Fibroblast of upper back skin (primary cell): ENCODE measurements around the gene ZRANB1.

ENCODE experiments used
- DNase-seq: peaks from one replicate; pipeline ENCODE4 v3.0.0-alpha.2; 2013

ZRANB1 gene

DNA sequence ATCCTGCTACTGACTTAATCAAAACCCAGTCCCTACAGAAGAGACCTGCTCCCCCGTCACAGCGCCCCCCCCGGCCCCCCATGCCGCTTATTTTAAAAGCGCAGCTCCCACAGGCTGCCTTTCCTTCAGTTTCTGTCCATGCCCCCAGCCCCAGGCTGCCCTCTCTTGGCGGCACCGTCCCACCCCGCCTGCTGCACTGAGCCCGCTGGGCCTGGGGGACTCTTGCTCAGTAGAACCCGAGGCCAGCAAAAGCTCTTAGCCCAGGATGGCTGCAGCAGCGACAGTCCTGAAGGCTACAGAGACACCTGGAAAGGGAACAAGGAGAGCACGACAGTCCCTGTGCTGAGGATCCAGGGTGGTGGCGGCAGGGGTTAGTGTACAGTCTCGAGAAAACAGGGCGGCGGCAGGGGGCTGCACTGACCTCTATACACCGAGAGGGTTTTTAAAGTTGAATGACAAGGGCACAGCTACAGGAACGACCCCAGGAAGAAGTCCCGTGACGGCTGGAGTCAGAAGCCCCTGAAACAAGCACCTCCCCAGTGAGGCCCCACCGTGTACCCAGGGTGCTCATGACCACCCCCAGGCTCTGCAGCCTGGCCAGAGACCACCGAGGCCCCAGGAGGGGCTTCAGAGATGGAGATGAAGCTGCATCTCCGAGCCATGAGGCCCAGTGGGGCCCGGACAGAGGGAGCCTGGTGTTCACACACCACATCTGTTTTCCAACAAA lies 54.4 kb downstream of the ZRANB1 start:
- no peak for DNase-seq

DNA sequence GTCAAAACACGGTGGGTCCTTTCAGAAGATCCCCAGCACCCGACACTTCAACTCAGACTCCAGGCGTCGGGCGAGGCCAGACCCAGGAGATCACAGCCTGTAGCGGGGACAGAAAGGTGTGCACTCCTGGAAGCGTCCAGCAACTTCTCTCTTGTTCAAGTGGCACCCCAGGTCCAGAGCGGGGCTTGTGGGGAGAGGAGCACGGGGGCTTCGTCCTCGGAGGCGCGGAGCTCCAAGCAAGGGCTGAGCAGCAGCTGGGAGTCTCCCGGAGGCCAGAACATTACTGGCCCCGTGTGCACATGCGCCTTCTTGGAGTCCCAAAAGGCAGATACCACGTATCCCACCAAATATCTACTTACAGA lies 54.9 kb downstream of the ZRANB1 start:
- DNase-seq: no peak

DNA sequence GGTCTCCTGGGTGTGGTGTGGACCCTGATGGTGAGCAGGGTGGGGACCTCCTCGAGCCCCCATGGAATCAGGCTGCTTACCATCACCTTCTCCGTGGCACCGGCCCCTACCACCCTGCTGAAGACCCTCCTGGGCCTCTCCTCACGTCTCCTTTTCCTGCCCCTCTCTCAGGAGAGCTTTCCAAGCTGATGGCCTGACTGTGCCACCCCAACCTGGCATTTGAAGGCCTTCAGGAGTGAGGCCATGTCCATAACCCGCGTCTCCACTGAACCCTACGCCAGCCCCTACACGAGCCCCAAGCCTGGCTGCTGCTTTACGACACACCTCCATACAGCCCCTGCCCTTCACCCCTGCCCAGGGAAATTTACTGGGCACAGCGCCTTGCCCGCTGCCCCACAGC lies 55.4 kb downstream of the ZRANB1 start:
- DNase-seq: no peak

DNA sequence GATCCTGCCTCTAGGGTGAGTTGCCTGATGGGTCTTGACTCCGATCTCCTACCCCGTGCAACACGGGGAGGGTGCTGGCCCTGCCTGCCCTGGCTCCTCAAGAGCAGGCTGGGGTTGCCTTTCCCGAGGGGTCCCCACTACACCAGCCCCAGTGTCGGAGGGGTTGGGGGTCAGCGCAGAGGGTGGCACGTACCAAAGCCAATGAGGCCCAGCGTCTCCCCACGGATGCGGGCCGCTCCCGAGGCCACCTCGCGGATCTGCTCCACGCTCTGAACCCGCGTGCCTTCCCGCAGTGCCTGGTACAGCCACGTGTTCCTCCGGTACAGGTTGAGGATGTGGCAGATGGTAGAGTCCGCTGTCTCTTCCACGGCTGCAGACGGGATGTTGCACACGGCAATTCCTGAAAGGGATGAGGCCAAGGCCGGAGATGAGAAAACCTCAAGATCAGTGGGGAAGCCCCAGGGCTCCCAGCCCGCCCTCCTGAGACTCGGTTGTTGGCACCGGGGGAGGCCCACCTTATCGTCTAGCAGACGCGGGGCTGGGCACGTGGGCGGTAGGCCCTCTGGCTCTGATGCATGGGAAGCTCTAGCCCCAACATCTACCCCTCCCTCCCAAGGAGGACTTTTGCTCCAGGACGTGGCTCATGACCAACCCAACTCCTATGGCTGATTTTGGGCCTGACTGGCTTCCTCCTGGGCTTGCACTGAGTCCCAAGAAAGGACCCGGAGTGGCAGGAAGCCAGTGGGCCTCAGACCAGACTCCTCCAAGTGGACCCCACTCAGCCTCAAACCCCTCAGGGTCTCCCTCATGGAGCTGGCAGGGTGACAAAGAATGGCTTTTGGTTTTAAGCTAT lies 56.1 kb downstream of the ZRANB1 start:
- DNase-seq: no peak

DNA sequence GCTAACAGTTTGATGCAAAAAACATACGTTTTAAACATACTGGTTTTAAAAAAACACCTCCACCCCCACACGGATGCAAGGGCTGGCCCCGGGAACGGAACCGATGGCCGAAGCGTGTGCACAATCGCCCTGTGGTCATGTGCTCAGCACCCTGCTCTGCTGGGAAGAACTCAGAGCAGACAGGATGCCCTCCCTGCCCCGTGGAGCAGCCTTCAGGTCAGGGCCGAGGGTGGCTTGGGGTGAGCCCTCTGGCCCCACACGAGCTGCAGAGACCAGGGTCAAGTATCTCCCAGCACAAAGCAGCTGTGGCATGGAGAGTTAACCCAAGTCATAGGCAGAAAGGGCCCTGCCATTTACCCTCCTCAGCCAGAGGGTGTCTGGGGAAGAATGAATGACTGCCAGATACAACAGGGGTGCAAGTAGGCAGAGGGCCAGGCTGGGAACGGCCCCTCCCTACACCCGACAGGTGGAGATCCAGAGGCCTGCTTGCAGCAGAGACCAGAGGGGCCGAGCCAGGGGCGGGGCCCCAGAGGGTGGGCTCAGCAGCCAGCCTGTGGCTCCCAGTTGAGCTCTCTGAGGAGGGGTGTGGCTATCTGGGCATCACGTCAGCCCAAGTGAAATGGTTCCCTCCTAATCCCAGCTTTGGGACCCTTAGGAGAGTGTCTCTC lies 56.8 kb downstream of the ZRANB1 start:
- DNase-seq: no peak

DNA sequence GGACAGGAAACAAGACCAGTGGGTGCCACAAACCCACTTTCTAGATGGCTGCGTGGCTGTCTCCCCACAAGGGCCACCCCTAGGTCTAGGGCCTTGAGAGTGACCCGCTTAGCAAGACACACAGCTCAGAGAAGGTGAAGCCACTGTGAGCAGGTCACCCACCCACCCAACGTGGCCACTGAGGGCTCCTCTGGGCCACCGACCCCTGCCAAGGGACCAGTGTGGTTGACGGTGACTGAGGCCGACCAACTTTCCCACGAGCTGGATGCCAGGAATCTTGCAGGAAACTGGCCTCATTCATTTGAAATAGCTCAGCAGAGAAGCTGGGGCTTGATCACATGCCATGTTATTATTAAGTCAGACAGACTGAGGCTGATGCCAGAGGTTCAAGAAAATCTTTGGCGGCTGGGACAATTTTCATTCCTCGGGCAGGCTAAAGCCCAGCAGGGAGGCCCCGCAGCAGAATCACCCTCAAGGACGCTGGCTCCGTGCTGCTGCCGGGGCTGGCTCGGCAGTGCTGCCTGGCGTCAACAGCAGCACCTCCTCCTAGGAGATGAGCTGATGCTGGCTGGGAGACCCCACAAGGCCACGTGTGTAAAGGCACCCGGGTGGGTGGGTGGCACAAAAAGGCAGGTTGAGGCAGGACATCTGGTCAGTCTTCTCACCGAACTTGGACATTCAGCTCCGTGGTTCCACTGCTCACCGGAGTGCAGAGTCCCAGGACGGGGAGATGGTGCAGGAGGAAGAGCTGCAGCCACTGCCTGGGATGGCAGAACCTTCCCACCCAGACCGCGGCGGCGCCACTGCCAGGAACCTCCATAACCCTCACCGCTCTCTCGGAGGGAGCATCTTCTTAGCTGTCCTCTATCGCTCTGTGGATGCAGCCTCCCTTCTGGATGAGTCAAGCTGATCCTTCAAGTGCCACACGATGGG lies 57.8 kb downstream of the ZRANB1 start:
- peak; percentile 54 for DNase-seq

DNA sequence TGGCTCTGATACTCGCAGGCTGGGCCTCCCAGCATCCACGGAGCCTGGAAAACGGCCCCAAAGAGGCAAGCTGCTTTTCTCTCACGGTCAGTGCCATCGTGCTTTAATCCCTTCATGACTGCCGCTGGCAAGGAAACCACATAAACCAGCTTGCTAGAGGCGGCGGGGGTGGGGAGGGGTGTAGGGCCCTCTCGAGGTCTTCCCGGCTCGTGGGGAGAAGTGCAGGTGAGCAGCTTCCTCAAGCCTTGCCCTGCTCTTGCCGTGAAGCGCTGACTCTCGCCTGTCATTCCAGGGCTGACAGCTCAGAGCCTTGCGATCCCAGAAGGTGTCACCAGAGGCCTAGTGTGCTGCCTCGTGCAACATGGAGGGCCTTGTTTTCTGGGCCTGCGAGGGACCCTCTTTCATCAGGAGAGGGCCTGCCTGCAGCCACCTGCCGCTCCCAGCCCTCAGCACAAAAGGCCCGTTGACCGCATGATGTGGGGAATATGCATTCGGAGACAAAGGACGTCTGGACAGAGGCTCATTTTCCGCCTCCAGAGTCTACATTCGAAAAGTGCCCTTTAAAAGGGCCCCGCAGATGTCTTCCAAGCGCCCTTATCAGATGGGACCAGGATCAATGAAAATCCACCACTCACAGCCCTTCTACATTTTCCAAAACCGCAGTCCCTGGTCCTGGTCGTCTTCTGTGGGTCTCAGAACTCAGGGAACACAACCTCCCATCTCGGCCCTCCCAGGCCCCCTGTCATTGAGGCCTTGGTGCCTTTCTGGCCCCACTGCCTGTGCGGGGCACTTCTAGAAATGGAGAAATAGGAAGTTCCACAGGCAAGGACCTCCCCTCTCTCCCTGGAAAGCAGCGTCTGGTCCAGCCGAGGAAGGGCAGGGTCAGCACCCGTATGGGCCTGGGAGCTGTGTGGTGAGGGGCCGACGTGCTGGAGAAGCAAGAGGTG lies 58.7 kb downstream of the ZRANB1 start:
- DNase-seq: peak; percentile 24

DNA sequence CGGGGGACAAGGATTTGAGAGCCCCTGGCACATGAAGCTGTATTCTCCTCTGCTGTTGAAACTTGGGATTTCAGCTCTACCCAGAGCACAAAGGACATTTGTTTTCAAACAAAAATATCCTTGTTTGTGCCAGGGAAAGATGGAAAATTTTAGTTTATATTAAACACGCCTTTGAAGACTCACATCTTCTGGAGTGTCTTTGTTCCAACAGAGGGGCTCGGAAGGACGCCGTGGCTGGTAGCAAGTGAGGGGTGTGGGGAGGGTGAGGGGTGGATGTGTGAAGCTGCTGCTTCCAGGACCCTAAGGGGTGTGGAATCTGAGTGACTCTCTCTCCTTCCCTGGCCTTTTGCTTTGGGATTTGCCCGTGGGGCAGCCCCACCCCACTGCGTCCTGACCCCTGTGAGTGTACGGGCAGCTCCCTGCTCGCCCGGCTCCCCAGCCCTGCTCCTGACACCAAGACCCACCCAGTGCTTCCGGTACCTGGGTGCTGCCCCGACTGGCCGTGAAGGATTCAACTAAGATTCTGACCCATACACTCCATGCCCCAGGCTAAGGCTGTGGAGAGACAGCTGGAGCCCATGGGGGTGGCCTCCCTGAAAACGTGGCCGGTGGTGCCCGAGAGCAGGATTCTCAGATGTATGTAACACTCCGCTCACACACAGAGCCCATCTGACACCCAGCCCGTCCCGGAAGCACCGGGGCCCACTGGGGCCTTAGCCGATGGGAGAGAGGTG lies 59.6 kb downstream of the ZRANB1 start:
- no peak for DNase-seq

DNA sequence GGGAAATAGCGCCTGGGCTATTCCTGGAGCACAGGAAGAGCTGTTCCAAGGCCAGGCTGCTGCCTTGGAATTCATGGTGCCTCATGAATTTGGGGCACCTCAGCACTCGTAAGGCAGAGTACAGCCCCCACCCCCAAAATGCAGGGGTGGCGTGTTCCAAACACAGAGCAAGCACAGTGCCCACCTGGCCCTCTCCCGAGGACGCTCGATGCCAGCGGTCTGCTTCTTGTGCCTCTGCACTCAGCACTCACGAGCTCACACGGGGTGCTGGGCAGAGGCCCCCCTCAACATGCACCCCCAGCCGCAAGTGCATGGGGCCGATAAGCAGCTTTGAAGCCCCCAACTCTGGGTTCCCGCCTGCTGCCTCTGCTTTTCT lies 60.1 kb downstream of the ZRANB1 start:
- DNase-seq: no peak

DNA sequence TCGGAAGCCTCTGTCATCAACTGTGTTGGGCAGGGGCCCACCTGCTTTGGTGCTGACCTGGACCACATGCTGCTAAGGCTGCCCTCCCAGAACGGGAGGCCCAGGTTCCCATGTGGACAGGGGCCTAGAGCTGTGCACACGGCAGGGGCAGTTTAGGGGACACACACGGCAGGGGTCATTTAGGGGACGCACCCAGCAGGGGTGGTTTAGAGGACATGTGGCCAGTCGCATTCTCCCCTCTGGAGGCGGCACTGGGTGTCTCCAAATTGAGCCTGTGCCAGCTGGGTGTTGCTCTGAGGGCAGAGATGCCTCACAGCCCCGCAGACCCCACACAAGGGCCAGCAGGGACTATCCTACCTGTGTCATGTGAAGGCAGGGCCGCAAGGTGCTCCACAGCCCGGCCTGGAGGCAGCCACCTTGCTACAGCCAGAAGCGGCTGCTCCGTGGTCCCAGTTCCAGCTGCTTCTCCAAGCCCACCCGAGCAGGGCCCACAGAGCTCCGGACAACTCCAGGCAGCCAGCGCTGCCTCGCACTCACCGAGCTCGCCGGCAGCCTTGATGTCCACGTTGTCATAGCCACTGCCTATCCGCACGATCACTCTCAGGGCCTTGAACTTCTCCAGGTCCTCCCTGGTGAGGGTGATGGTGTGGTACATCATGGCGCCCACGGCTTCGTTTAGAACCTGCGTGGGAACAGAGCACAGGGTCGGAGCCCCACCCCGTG lies 60.7 kb downstream of the ZRANB1 start:
- no peak for DNase-seq

DNA sequence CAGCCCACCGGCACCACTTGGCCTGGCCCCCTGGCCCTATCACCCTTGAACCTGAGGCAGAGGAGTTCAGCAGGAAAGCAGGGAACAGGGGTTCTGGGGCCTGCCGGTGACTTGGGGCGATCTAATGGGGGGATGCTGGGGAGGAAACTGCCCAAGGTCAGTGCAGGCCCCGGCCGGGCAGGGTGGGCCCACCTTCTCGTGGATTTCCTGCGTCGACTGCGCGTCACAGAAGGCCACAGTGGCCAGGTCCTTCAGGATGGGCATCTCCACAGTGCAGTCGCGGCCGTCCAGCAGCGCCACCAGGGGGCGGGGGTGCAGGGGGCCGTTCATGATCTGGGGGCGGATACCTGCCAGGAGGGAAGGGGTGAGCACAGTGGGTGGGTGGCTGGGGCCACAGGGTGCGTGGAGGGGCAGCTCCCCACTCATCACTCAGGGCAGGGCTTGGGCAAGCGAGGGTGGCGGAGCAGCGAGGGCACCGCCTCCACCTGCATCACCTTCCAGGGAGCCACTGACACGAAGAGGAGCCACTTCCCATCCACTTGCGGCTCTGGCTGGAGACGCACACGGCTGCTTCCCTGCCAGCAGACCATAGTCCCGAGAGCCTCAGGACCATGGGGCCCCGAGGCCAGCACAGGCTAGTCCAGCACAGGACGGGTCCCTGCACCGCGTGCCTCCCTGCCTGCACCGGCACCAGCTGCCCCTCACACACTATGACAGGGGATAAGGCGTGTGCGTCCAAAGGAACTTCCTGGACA lies 61.4 kb downstream of the ZRANB1 start:
- DNase-seq: no peak

DNA sequence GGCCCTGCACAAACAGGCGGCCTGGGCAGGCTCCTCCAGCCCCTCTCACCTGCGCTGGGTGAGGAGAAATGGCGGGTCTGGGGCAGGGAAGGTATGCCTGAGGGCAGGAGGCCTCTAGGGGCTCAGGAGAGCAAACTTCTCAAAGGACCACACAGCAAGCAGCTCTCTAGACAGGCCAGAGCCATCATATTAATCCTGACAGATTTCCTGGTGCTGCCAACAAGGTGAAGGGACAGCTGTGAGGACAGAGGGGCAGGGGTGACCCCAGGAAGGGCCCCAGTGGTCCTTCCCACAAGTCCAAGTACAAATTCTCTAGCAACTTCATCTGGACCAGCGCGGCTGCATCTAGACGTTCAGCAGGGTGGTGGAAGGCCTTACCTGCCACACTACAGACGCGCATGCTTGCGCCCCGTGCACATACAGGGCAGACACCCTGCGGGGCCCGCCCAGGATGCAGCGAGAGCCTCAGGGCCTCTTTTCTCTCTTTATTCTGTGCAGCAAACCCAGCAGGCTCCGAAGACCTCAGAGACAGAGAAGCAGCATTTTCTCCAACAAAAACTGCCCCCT lies 62.1 kb downstream of the ZRANB1 start:
- DNase-seq: no peak

DNA sequence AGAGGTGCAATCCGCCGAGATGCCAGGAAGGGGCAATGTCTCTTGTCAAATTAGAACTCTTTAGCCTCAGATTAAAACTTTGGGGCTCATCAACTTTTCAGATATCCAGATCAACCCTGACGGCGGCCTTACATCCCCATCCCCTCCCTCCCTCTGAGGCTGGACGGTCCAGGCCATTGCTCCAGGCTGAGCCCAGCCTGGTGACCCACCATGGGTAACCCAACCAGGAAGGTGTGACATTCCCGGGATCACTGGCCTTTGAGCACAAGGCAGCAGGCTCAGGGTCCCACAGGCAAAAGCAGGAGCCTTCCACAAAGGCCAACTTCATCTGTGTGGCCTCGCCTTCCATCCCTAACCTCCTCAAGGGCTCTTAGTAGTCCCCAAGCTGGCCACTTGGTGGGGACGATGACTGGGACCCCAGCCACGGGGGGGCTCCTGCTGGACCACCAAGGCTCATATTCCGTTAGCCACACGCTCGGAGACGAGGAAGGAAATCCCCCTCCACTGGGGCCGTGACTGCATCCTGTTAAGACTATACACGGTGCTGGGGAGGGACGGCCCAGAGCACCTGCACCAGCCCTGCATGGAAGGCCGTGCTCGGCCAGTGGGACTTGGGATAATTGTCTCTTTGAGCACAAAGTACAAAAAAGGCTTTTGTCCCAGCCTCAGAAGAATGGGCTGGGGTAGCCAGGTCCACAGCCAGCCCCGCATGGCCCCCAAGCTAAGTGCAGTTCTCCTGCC lies 62.8 kb downstream of the ZRANB1 start:
- no peak for DNase-seq

DNA sequence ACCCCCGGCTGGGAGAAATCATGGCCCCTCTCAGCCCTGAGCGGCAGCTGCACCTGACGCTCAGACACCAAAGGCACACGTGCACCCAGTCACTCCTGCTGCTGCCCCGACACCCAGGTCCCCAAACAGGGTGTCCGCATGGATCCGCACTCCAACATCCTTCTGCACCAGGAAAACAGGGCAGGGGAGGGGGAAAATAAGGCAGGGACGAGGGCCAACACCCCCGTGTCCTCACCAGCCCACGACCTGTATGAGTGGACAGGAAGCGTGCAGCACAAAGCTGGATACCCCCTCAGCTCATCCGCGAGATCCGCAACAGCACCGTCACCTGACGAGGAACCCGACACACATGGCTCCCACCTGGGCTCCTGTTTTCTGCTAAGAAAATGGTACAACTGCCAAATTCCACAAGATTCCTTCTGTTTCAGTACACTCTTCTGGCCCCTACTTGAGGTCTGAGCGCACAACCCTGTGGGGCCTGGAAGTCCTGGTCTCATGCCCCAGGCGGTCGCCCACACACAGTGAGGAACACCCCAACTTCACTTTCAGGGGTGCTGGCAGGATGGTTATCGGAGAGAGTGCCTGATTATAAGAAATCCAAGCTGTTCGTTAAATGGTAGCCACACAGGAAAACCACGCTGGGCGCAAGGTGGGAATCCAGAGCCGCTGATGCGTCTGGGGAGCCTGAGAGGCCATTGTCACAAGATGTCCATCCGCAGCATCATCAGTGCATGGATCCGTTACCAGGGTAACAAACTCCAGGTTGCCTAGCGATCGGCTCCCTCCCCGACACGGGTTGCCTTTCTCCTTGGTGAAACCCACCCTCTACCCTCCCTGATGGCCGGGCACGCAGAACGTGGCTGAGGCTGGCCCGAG lies 63.6 kb downstream of the ZRANB1 start:
- DNase-seq: no peak

DNA sequence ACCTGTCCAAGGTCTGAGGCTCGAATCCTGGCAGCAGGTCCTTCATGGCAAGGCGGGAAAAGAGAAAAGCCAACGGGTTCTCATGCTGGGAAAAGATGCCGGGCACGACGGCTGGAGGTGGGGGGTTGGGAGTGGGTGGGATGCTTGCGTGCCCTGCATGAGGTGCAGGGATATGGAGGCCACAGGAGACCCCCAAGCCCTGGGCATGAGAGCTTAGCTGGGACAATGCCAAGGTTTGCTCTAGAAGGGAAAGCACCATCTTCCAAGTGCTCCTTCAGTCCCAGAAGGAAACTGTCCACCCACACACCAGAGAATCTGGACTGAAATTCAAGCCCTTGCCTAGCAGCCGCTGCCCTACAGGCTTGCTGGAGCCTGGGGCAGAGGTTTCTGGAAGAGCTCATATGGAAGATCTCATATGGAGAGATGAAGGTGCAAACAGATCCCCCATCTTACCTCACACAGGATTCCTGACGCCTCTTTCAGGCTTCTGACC lies 64.3 kb downstream of the ZRANB1 start:
- DNase-seq: no peak

DNA sequence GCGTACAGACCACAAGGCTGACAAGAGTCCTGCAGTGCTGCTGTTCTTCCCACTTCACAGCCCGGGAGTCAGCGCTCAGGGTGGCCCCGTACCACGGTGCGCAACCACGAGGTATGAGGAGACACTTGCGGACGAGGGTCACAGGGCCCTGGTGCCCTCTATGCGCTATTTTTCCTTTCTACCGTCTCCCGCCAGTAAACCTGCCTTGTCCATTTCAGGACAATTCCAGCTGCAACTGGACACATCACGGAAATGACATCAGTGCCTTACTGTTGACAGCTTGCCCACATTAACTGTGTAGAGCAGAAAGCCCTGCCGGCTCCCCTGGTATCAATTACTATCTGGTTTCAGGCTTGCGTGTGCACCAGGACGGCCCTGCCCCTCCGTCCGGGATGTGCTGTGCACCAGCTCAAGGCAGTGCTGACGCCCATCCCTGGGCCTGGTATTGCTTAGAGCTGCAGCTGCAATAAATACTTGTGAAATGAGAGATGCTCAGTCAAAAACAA lies 65.1 kb downstream of the ZRANB1 start:
- peak; percentile 69 for DNase-seq

DNA sequence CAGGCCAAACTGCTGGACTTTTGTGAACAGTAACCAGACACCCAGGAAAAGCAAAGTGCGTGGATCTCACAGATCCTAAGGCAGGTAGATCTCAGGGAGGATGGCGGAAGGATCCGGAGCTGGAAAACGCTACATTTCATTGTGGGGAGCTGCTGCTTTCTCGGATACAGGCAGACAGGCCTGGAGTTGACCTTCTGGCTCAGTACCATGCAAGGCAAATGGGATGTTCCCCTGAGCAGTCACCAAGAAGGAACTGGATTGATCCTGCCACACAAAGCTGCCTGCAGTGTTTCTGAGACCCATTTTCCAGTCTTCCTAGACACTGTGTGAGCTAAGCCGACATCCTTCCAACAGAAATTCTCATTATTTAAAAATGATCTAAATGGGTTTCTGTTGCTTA lies 65.5 kb downstream of the ZRANB1 start:
- no peak for DNase-seq
